Pancreas (tissue), 10 donors: ENCODE data around the gene CALR3. TPM values are rescaled to one million over a fixed set of nuclear protein-coding genes. Genes with fewer than 3 reads are reported as not detected.
A peak's percentile ranks its signal among the peaks of the same experiment; 100 is the strongest.
"Not testable (repeated sequence)": the region's sequence is repeated elsewhere in the genome, so short reads cannot be mapped to it uniquely, and the experiment has no call there.

Experiments used
- ATAC-seq, 4 donors: fragments of 200-7000 bp; cut with Tn5 transposase; one replicate each; pipeline versions ENCODE4 v1.8.0 to v1.9.1; 2020; ENCODE audit warnings: mild to moderate bottlenecking in 4 of 4, moderate library complexity in 4 of 4
- DNase-seq, 6 donors: peaks; one replicate each; pipeline ENCODE4 v3.0.0-alpha.2; 2020
- FAIRE-seq: peaks from 2 replicates; lab custom pipeline; 2012; peaks lifted over from hg19 to GRCh38; lab: Jason Lieb, UNC
- H3K27ac ChIP-seq, 4 donors: fragments of 200-600 bp; sonication (generic); 1 replicate in 3 of 4; 2 replicates in 1 of 4; pipeline versions ENCODE4 v1.5.0 to v1.8.0; 2020
- H3K27me3 ChIP-seq, 4 donors: fragments of 200-600 bp; one replicate each; pipeline ENCODE4 v1.8.0; 2021
- H3K36me3 ChIP-seq, 3 donors: fragments of 200-600 bp; sonication (generic) in 1 of 3; one replicate each; pipeline versions ENCODE4 v1.5.0 to v1.8.0; 2020 to 2021
- H3K4me1 ChIP-seq, 3 donors: fragments of 200-600 bp; one replicate each; pipeline ENCODE4 v1.8.0; 2021
- H3K4me3 ChIP-seq, 4 donors: fragments of 200-600 bp; sonication (generic) in 2 of 4; one replicate each; pipeline versions ENCODE4 v1.5.0 to v1.8.0; 2020 to 2021
- H3K9me3 ChIP-seq, 4 donors: fragments of 200-600 bp; one replicate each; pipeline ENCODE4 v1.8.0; 2021
- CTCF ChIP-seq, 4 donors: fragments of 200-600 bp; sonication (generic) in 3 of 4; IDR thresholded peaks; one replicate each; pipeline versions ENCODE4 v1.5.0 to v1.8.0; 2021; ENCODE audit warnings: antibody characterized with exemption in 4 of 4
- WGBS, 2 donors: extraction: QIAGEN DNeasy Blood & Tissue Kit; methylation state at CpG; one replicate each; pipeline ENCODE4 v1.1.7; 2013; 5-methylcytosine and 5-hydroxymethylcytosine counted together
- intact Hi-C, 3 donors: fragments of 100-400 bp; cut with DNase I; formaldehyde crosslinking; loops; one replicate each; pipeline versions ENCODE4 v1.11.1 to v1.14.2; 2022
- polyA plus RNA-seq, 2 donors: library from polyadenylated mRNA; stranded (reverse); fragments of 200-250 nt; gene quantifications; one replicate each; pipeline ENCODE4 v1.2.3, GENCODE V29; 2013
- total RNA-seq, 6 donors: library from RNA; stranded (reverse); fragmentation: NEBNext Ultra II Directional in 4 of 6; extraction: Animal tissue kit (Norgen Biotek cat#: 25700) in 4 of 6; gene quantifications; one replicate each; pipeline versions ENCODE4 v1.2.1 to v1.2.4, GENCODE V29; 2021 to 2023
- donor health status: healthy with polysubstance abuse.
- donor health status: DM: no; HTN: no; CAD: no; lungs with moderate emphysema.
- donor health status: DM: no; HTN: no; CAD: no.
- donor health status: control.
- donor health status: control.
- donor health status: Bipolar disorder and iron deficiency.
- donor health status: DM: yes; HTN: yes; CAD: no.
- donor health status: DM: no; HTN: no; CAD: no.
- donor health status: DM: no; HTN: no; CAD: no.
- donor health status: DM: yes; HTN: yes; CAD: no.

The CALR3 gene
- total and polyA plus RNA-seq, 8 donors = 0.07 TPM; not detected in 7

GRCh38 chr19:16518061-16518460 lies 22.1 kb upstream of the CALR3 start:
- Histone ChIP-seq H3K4me1 (no peaks in the 10 kb centered on the region), H3K4me3 (no peak overlapping the region), H3K9me3 (no peaks in the 10 kb centered on the region), H3K27me3 (no peaks in the 10 kb centered on the region), H3K36me3 (peaks cover 2 to 57% (median 37%) of the 10 kb centered on the region in 3 donors), H3K27ac (no peak overlapping the region)
- no peak for ATAC-seq
- WGBS, 2 donors = 89 to 90% methylated on average over 14 of the region's 14 CpGs
- DNase-seq = no peak
- FAIRE-seq = no peak
- TF ChIP-seq CTCF (IDR thresholded peaks at IDR 0.05) = no peak
- intact Hi-C loops = no loop called here

- no peak for TF ChIP-seq CTCF (IDR thresholded peaks at IDR 0.05)
- FAIRE-seq (no peak), DNase-seq (no peak), ATAC-seq (peak in 1 of 4 donors; percentile 4)
- no peak overlapping the region for H3K4me3 ChIP-seq
- H3K9me3 ChIP-seq = no peaks in the 10 kb centered on the region
- WGBS, 2 donors = 79 to 84% methylated on average over 14 of the region's 14 CpGs
- intact Hi-C loops = no loop called here
- H3K27me3 ChIP-seq = no peaks in the 10 kb centered on the region
- H3K4me1 ChIP-seq = no peaks in the 10 kb centered on the region
- H3K36me3 ChIP-seq = peaks cover 0 to 58% (median 31%) of the 10 kb centered on the region in 3 donors
- no peak overlapping the region for H3K27ac ChIP-seq
Measured at GRCh38 chr19:16516923-16517610, 21.1 kb upstream of the CALR3 start.

- Histone ChIP-seq H3K36me3 (peaks cover 0 to 51% (median 28%) of the 10 kb centered on the region in 3 donors), H3K4me1 (no peaks in the 10 kb centered on the region), H3K27me3 (no peaks in the 10 kb centered on the region), H3K27ac (no peak overlapping the region), H3K9me3 (no peaks in the 10 kb centered on the region), H3K4me3 (no peak overlapping the region)
- DNase-seq = no peak
- 83 to 87% methylated on average over 15 of the region's 15 CpGs for WGBS, 2 donors
- ATAC-seq = peak in 1 of 4 donors; percentile 4
- intact Hi-C loops = no loop called here
- FAIRE-seq = no peak
- TF ChIP-seq CTCF (IDR thresholded peaks at IDR 0.05) = no peak
Measured at GRCh38 chr19:16516381-16516780, 20.4 kb upstream of the CALR3 start.

DNA sequence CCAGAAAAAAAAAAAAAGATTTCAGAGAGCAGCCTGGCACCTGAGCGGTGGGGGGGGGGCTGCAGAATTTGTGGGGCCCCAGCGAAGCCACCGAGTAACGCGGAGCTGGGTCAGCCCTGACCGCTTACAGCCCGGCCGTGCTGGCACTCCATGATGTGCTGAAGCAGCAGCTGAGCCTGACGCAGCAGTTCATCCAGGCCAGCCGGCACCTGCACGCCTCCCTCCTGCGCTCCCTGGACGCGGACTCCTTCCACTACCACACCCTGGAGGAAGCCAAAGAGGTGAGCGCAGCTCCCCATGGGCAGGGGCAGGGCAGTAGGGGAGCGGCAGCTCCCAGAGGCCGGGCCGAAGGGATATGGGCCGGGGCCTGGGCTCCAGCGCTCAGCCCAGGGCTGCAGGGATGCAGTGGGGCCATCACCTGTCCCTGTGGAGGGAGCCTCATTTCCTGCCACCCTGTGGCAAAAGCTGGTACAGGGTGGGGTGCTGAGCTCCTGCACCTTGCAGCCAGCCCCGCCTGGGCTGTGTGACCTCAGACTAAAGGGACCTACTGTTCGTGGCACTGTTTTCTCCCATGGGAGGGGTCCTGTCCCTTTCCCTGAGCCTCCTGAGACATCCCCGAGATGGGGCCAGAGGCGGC lies 18.5 kb upstream of the CALR3 start:
- Histone ChIP-seq H3K27ac (no peak overlapping the region), H3K9me3 (no peaks in the 10 kb centered on the region), H3K36me3 (peaks cover 0 to 40% (median 11%) of the 10 kb centered on the region in 3 donors), H3K27me3 (no peaks in the 10 kb centered on the region), H3K4me3 (no peak overlapping the region), H3K4me1 (no peaks in the 10 kb centered on the region)
- ATAC-seq (no peak), DNase-seq (no peak), FAIRE-seq (no peak)
- TF ChIP-seq CTCF (IDR thresholded peaks at IDR 0.05) = no peak
- WGBS, 2 donors = 92% methylated on average over 24 of the region's 24 CpGs
- intact Hi-C loops = no loop called here

- ATAC-seq, FAIRE-seq, H3K4me1 ChIP-seq, H3K27me3 ChIP-seq, intact Hi-C loops, H3K9me3 ChIP-seq, H3K27ac ChIP-seq, H3K4me3 ChIP-seq, DNase-seq: not testable (repeated sequence)
- 92 to 94% methylated on average over 10 of the region's 10 CpGs for WGBS, 2 donors
- peaks cover 0 to 22% (median 0%) of the 10 kb centered on the region in 3 donors for H3K36me3 ChIP-seq
Measured at GRCh38 chr19:16512611-16513010, 16.6 kb upstream of the CALR3 start.
